ENCODE results near the gene NUPR1.
"Not testable (repeated sequence)": the region's sequence is repeated elsewhere in the genome, so short reads cannot be mapped to it uniquely, and the experiment has no call there.

The NUPR1 gene

GRCh38 chr16:28527100-28527785, 11.5 kb downstream of the NUPR1 start:
- DNase-seq (ENCODE audit: low spot score) = not testable (repeated sequence)

DNA sequence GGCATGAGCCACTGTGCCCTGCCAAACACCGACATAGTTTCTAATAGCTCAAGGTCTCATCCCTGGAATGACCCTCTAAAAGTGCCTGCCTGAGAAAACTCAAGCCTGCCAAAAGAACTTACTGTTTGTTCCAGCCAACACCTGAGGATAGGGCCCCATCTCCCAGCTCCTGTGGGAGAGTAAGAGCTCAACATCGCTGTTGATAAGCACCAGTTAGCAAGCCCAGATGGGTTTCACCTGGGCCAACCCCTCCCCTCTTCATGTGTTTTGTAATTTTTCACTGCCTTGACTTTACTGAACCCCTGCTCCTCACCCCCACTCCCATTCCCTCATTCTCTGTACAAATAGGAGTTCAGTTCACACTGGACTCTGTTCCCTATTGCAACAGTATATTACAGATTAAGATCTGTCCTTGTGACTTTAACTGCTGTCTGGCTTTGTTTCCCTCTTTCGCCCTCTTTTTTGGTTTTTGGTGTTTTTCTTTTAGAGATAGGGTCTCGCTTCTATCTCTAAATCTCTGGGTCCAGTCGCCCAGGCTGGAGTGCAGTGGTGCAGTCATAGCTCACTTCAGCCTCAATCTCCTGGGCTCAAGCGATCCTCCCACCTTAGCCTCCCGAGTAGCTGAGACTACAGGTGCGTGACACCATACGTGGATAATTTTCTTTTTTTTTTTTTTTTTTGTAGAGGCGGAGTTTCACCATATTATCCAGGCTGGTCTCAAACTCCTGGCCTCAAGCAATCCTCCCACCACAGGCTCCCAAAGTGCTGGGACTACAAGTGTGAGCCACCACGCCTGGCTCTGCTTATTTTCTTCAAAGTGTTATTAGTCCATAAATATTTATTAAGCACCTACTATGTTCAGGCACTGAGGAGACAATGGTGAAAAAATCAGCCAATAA, 12.3 kb downstream of the NUPR1 start:
- no peak for DNase-seq (ENCODE audit: low spot score)

- no peak for DNase-seq (ENCODE audit: low spot score)
Measured at GRCh38 chr16:28524681-28525171, 14.0 kb downstream of the NUPR1 start.

DNA sequence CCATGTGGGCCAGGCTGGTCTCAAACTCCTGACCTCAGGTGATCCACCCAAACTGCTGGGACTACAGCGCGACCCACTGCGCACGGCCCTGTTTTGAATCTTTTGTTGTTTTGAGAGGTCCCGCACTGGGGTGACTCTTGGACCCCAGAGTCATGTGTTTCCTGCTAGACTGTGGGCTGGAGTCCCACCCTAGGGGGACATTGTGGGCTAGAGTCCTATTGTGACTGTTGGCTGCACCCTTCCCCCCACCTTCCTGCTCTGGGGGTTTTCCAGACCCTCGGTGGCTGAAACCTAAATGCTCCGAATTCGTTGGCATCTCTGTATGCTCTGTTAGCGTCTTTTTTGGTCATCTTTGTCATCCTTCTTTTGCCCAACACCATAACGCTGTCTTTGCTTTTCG, 16.0 kb downstream of the NUPR1 start:
- DNase-seq (ENCODE audit: low spot score) = no peak

DNA sequence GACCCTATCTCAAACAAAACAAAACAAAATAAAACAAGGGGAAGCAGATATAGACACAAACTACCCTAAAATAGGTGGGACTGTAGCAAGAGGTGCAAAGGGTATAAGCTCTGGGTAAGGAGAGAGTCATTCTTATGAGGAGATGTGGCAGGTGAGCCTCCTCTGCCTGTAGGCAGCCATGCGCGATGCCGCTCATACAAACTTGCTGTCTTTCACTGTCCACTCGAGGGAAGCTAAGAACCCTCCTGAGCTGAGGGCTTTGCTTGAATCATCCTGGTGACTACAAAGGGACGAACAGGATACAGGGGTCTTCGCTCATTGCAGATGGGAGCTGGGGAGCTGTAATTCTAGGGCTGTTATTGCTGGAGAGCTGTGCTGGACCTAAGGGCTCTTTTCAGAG, 17.3 kb downstream of the NUPR1 start:
- no peak for DNase-seq (ENCODE audit: low spot score)

DNA sequence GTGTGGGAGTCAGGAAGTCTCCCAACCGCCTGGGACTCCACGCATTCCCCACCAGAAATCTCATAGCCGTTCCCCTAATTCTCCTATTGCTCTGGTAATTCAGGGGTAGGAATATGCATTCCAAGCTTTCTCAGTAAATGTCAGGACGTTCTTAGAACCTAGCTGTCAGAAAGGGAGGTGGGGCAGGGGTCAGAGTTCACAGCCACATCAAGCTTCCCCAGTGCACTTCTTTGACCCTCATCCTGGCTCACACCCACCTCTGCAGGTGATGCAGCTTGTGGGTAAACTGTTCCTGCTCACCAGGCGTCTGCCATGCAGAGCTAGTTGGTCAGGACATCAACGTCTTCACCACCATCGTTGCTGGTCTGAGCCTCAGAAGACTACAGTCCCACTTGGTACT, 18.1 kb downstream of the NUPR1 start:
- DNase-seq (ENCODE audit: low spot score) = no peak

- no peak for DNase-seq (ENCODE audit: low spot score)
Measured at GRCh38 chr16:28514246-28514645, 24.5 kb downstream of the NUPR1 start.

GRCh38 chr16:28513484-28514181, 25.1 kb downstream of the NUPR1 start:
- DNase-seq (ENCODE audit: low spot score) = no peak

DNA sequence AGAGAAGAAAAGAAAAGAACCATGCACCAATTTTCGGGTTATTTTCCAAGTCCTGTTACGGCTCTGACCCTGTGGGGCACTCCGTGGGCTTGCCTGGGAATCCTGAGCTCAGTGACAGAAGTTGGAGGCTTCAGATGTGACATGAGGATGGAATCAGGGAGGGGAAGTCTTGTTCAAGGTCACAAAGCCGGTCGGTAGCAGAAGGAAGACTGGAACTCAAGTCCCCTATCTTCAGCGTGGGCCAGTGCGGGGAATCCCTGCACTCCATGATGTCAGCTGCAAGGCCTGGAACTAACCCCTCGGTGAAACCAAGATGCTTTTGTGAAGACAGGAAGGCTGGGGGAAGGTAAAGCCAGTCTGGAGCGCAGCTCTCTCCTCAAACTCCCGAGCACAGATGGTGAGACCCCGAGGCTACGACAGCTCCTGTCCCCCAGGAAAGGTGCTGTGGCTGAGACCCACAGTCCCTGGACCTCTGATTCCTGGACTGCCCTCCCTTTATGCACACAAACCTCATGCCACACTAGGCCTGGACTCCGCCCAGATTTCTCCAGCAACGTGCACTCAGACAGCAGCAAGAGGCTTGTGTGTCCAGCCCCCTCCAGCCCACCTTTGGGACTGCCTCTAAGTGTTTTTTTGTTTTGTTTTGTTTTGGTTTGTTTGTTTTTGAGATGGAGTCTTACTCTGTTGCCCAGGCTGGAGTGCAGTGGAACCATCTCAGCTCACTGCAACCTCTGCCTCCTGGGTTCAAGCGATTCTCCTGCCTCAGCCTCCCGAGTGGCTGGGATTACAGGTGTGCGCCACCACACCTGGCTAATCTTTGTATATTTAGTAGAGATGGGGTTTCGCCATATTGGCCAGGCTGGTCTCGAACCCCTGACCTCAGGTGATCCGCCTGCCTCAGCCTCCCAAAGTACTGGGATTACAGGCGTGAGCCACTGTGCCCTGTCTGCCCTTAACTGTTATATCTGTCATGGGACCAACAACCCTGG, 26.7 kb downstream of the NUPR1 start:
- no peak for DNase-seq (ENCODE audit: low spot score)

DNA sequence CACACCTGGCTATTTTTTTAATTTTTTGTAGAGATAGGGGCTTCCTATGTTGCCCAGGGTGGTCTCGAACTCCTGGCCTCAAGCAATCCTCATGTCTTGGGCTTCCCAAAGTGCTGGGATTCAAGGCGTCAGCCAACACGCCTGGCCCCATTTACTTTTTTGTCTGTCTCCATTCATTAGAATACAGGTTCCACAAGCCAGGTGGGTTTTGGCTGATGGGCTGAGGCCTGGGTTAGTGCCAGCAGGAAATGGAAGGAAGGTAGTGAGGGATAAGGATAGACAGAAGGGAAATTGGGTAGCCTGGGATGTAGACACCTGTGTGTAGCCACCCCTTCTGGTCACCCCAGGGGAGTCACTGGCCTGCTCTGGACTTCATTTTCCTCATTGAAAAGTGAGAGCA, 27.7 kb downstream of the NUPR1 start:
- DNase-seq (ENCODE audit: low spot score) = no peak

DNA sequence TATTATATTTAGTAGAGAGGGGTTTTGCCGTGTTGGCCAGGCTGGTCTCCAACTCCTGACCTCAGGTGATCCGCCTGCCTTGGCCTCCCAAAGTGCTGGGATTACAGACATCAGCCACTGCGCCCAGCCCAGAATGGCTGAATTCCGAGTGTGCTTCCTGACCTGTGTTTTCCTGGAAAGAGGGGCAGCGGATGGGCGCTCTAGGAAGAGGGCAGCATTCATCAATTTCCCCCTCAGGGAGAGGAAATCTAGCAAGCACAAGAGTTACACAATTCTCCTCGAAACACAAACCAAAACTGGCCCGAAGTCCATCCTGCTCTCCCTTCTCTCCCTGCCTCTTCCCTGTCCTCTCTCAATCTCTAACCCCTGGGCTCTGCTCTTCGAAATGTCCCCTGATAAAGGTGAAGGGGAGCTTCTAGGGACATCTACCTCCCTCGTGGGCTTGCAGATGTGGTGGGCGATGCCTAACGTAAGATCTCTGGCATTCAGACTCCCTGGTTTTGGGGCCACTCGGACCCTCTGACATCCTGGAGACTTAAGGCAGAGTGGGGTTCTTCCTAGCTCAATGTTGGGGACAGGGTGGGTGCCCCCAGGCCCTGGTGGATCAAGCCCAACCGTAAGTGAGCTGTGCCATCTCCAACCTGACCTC, 33.2 kb downstream of the NUPR1 start:
- DNase-seq (ENCODE audit: low spot score) = no peak

DNA sequence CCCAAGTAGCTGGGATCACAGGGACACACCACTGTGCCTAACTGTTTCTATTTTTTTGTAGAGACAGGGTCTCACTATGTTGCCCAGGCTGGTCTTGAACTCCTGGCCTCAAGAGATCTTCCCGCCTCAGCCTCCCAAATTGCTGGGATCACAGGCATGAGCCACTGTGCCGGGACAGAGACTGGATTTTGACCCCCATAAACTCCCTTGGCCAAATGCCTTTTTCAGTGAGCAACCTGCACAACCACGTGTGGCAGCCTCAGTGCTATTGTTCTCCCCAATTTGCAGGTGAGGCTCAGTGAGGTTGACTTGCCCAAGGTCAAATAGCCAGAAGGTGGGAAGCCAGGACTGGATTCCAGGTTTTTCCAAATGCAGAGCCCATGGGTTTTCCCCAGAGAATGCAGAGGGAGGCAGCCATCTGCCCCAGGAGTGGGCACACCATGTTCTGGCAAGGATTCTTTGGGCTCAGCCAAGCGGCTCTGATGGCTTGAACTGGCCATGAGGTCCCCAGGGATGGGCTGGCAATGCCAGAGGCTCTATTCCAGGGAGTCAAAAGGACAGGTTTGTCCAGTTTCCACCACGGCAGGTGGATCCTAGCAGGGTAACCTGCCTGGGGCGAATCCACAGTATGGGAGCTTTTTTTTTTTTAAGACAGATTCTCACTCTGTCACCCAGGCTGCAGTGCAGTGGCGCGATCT, 33.9 kb downstream of the NUPR1 start:
- no peak for DNase-seq (ENCODE audit: low spot score)

DNA sequence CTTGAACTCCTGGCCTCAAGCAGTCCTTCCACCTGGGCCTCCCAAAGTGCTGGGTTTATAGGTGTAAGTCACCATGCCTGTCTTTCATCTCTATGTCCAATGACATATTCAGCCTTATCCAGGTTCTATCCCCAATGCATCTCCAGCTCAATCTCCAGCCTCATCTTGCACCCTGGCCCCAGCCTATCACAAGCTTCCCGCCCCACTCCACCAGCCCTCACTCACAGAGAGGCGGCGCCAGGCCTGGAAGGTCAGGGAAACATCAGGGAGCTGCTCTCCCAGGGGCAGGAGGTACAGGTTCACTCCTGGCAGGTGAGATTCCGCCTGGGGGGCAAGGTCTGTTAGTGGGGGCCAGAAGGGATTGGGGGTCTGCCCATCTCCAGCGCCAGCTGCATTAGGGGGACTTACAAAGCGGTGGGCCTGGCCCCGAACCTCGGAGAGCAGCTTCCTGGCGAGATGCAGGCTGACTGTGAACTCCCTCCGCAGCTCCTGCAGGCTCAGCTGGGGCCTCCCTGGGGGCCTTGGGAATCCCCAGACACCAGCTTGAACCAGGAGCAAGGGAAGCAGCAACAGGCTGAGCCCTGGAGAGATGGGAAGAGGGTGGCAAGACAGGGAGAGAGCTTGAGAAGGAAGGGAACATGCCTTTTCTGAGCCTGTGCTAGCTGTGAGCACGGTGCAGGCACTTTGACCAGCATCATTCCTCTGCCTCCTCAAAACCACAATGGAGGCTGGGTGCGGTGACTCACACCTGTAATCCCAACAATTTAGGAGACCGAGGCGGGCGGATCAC, 35.1 kb downstream of the NUPR1 start:
- DNase-seq (ENCODE audit: low spot score) = no peak

- no peak for DNase-seq (ENCODE audit: low spot score)
Measured at GRCh38 chr16:28502290-28502689, 36.5 kb downstream of the NUPR1 start.

DNA sequence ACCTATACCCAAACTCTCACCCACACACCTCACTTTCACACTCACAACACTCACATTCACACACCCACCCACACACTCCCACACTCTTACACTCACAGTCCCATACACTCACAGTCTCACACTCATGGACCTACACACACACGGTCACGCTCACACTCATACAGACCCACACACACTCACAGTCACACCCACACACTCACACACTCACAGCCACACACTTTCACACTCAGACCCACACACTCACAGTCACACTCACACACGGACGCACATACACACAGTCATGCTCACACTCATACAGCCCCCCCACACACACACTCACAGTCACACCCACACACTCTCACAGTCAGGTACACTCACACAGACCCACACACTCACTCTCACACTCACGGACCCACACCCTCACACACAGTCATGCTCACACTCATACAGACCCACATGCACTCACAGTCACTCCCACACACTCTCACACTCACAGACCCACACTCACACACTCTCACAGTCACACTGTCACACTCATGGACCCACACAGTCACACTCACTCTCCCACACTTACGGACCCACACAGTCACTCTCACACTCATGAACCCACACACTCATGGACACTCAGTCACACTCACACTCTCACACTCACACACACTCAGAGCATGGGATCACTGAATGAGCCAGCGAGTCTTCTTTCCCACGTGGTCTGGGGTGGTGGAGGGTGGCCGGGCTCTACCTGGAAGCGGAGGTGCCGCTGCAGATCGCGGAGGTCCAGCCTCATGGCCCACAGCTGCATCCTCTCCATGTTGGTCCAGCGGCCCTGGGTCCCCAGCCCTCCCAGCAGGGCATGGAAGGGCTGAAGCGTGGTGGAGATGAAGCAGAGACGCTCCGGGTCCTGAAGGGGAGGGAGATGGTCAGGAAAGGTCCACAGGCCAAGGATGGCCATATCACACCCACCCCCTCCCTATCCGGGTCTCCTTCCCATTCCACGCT, 37.2 kb downstream of the NUPR1 start:
- DNase-seq (ENCODE audit: low spot score) = no peak

- DNase-seq (ENCODE audit: low spot score) = not testable (repeated sequence)
Measured at GRCh38 chr16:28500476-28501180, 38.1 kb downstream of the NUPR1 start.

- no peak for DNase-seq (ENCODE audit: low spot score)
Measured at GRCh38 chr16:28499854-28500253, 38.9 kb downstream of the NUPR1 start.
